OCI-LY3 (cell line): ENCODE results near the gene TRIO.

Experiments
- H2AFZ ChIP-seq: fragments of 200-600, 300-600 bp; shearing (Covaris generic); 2 replicates; pipeline ENCODE4 v1.6.0; 2014; ENCODE audit warnings: antibody characterized with exemption, low read depth, low read length
- H3K27ac ChIP-seq: fragments of 200-600, 300-600 bp; sonication (generic); 2 replicates; pipeline ENCODE4 v1.5.1; 2014; ENCODE audit warnings: mild to moderate bottlenecking, low read length, moderate library complexity, mixed read lengths
- H3K27me3 ChIP-seq: fragments of 200-600, 300-600 bp; sonication (generic); 2 replicates; pipeline ENCODE4 v1.6.1; 2014; ENCODE audit warnings: low read depth, low read length, mixed read lengths
- H3K36me3 ChIP-seq: fragments of 200-600, 300-600 bp; sonication (generic); replicated peaks from 2 replicates; pipeline ENCODE3; 2014; ENCODE audit warnings: low read depth, low read length, mixed read lengths
- H3K4me1 ChIP-seq: fragments of 300-600, 200-600 bp; sonication (generic); 2 replicates; pipeline ENCODE4 v1.6.1; 2014; ENCODE audit warnings: low read length, mixed read lengths
- H3K4me2 ChIP-seq: fragments of 200-600, 300-600 bp; sonication (generic); 2 replicates; pipeline ENCODE4 v1.6.1; 2014; ENCODE audit warnings: low read length, mixed read lengths
- H3K4me3 ChIP-seq: fragments of 300-600, 200-600 bp; sonication (generic); 2 replicates; pipeline ENCODE4 v1.5.1; 2014; ENCODE audit warnings: antibody characterized with exemption, mild to moderate bottlenecking, low read length, moderate library complexity
- H3K79me2 ChIP-seq: fragments of 300-600, 200-600 bp; shearing (Covaris generic); 2 replicates; pipeline ENCODE4 v1.6.1; 2014; ENCODE audit warnings: mild to moderate bottlenecking, low read length, mixed read lengths
- H3K9ac ChIP-seq: fragments of 300-600, 200-600 bp; shearing (Covaris generic); 2 replicates; pipeline ENCODE4 v1.6.0; 2014; ENCODE audit warnings: mild to moderate bottlenecking, low read length, moderate library complexity
- H3K9me3 ChIP-seq: fragments of 200-600, 300-600 bp; shearing (Covaris generic); 2 replicates; pipeline ENCODE4 v1.6.1; 2014; ENCODE audit warnings: low read length, mixed read lengths; ENCODE audit not compliant: insufficient read depth
- H4K20me1 ChIP-seq: fragments of 200-600, 300-600 bp; sonication (generic); 2 replicates; pipeline ENCODE4 v1.6.1; 2016; ENCODE audit warnings: low read length, mixed read lengths; ENCODE audit not compliant: insufficient read depth
- CTCF ChIP-seq: fragments of 200-600, 300-600 bp; sonication (generic); IDR thresholded peaks from 2 replicates; pipeline ENCODE4 v1.5.1; 2014; ENCODE audit warnings: antibody characterized with exemption, low read length, low read depth
- EZH2phosphoT487 ChIP-seq: fragments of 200-600 bp; shearing (Covaris generic); IDR thresholded peaks from 2 replicates; pipeline ENCODE4 v1.6.1; 2018; ENCODE audit warnings: antibody characterized with exemption, mixed run types, low read depth

TRIO gene

DNA sequence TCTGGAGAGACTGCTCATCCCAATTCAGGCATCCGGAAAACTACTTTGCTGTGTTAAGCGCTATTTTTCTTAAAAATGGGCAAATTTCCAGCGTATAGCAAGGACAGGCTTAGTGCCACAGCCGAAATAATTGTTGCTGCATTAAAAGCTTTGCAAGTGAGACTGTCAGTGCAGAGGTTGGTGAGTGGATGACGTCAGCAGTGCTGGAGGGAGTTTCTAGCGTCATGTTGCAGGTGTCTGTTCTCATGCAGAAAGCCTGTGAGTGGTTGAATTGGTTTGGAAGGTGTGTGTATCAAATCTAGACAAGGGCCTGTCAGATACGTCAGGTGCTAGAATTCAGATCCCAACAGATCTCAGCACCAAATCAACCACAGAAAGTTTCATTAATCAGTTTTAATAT, 204.4 kb downstream of the TRIO start:
- H3K4me1 ChIP-seq = peaks cover 3% of the 10 kb centered on the region
- H3K27me3 ChIP-seq = peaks cover 5% of the 10 kb centered on the region; the same call in 1 of the 2 replicates
- no peak overlapping the region for H2AFZ ChIP-seq
- no peaks in the 10 kb centered on the region for H3K36me3 ChIP-seq
- H3K9me3 ChIP-seq = no peaks in the 10 kb centered on the region
- no peak overlapping the region for H3K27ac ChIP-seq
- no peak overlapping the region for H3K4me3 ChIP-seq
- no peak overlapping the region for H3K9ac ChIP-seq
- no peak overlapping the region for H3K4me2 ChIP-seq
- no peaks in the 10 kb centered on the region for H3K79me2 ChIP-seq
- no peaks in the 10 kb centered on the region for H4K20me1 ChIP-seq
- no peak for TF ChIP-seq EZH2phosphoT487
- no peak for TF ChIP-seq CTCF

- H3K9me3 ChIP-seq = no peaks in the 10 kb centered on the region
- H3K27ac ChIP-seq = no peak overlapping the region
- no peak overlapping the region for H3K4me2 ChIP-seq
- peaks cover 5% of the 10 kb centered on the region; the same call in 1 of the 2 replicates for H3K27me3 ChIP-seq
- no peak overlapping the region for H3K4me3 ChIP-seq
- no peaks in the 10 kb centered on the region for H3K79me2 ChIP-seq
- no peaks in the 10 kb centered on the region for H4K20me1 ChIP-seq
- no peak overlapping the region for H2AFZ ChIP-seq
- no peak overlapping the region for H3K9ac ChIP-seq
- no peaks in the 10 kb centered on the region for H3K4me1 ChIP-seq
- no peaks in the 10 kb centered on the region for H3K36me3 ChIP-seq
- TF ChIP-seq EZH2phosphoT487 (no peak), CTCF (no peak)
Measured at GRCh38 chr5:14348142-14348541, 205.0 kb downstream of the TRIO start.

DNA sequence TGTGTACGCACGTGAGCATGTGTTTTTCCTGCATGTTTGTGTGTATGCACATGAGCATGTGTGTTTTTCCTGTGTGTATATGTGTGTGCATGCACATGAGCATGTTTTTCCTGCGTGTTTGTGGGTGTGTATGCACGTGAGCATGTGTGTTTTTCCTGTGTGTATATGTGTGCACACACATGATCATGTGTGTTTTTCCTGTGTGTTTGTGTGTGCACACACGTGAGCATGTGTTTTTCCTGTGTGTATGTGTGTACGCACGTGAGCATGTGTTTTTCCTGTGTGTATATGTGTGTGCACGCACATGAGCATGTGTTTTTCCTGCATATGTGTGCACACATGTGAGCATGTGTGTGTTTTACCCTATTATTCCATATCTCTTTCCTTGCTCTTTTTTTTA, 205.9 kb downstream of the TRIO start:
- no peak overlapping the region for H3K9ac ChIP-seq
- no peaks in the 10 kb centered on the region for H3K36me3 ChIP-seq
- no peaks in the 10 kb centered on the region for H3K9me3 ChIP-seq
- no peaks in the 10 kb centered on the region for H3K79me2 ChIP-seq
- no peak overlapping the region for H3K4me2 ChIP-seq
- H3K4me1 ChIP-seq = no peaks in the 10 kb centered on the region
- no peaks in the 10 kb centered on the region for H3K27me3 ChIP-seq
- no peak overlapping the region for H3K27ac ChIP-seq
- TF ChIP-seq EZH2phosphoT487 = no peak
- TF ChIP-seq CTCF = no peak
- H2AFZ ChIP-seq = no peak overlapping the region
- no peaks in the 10 kb centered on the region for H4K20me1 ChIP-seq
- no peak overlapping the region for H3K4me3 ChIP-seq

DNA sequence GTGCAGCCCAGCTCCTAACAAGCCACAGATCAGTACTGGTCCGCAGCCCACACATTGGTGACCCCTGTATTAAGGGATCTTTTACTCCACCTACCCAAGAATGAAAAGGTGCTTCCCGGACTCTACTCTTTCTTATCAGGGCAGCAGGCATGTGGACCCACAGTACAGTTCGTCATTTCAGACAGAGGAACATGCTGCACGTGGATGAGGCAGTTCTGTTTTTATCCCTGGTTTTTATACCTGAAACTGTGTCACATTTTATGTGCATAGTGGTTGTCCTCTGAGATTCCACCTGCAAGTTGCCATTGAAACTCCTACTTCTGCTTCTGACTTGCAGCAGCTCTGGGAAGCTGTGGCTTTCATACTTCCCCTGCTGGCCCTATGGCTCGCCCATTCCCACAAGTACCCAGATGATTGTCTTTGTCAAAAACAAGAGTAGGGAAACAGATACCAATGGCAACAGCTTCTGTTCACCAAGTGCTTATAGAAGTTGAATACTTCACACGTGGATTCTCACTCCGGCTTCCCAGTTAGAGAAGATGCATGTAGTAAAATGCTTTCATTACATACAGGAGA, 208.0 kb downstream of the TRIO start:
- H3K36me3 ChIP-seq = no peaks in the 10 kb centered on the region
- no peaks in the 10 kb centered on the region for H3K79me2 ChIP-seq
- H4K20me1 ChIP-seq = no peaks in the 10 kb centered on the region
- H3K4me2 ChIP-seq = no peak overlapping the region
- no peak overlapping the region for H3K9ac ChIP-seq
- H2AFZ ChIP-seq = no peak overlapping the region
- no peak overlapping the region for H3K4me3 ChIP-seq
- no peak overlapping the region for H3K27ac ChIP-seq
- no peaks in the 10 kb centered on the region for H3K4me1 ChIP-seq
- H3K27me3 ChIP-seq = no peaks in the 10 kb centered on the region
- no peaks in the 10 kb centered on the region for H3K9me3 ChIP-seq
- TF ChIP-seq EZH2phosphoT487 = no peak
- no peak for TF ChIP-seq CTCF
